GM21786 (cell line): ENCODE measurements around the gene ANKZF1.
"Not testable (repeated sequence)": the region's sequence is repeated elsewhere in the genome, so short reads cannot be mapped to it uniquely, and the experiment has no call there.

ENCODE experiments used
- ATAC-seq: cut with Tn5 transposase; IDR thresholded peaks from one replicate; pipeline ENCODE4 v1.9.1; 2021; ENCODE audit not compliant: unreplicated experiment

Gene ANKZF1

DNA sequence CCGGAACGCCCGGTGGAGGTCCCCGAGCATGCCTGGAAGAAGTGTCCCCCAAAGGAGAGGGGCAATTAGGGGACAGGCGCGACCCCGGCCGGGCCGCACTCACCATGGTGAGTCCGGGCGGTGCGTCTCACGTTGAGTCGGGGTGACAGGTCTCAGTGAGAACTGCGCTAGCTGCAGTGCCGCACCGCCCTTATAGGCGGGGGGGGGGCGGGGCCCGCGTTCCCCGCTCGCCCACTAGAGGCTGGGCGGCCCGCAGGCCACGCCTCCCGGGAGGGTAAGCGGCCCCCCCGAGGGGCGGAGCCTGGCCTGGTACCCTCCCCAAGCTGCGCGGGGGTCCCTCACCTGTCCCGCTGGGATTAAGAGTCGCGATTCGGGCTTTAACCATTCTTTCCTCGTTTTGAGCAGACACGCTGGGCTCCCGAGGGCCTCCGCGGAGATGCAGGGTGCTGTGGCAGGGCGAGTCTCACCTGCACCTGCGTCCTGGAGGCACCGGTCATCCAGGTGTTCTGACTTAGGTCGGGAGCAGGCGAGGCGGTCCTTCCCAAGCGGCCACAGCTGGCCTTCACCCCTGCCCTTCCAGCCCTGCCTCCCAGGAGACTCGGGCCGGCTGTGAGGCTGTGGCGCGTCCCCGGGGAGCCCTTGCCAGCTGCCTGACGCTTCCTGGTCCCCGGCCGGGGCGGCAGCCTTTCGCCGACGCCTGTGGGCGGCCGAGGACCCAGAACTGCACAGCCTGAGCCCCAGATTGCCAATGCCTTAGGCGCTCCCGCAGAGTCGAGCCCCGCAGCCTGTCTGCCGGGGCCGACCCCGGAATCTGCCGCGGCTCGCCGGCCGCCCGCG, 24.4 kb downstream of the ANKZF1 start, which contains the start of gene TUBA4A:
TSS of gene TUBA4A (minus strand) at position 166 of the 837 bp plus-strand sequence. CDS start at position 106, 60 bp downstream.
- peak; percentile 35 for ATAC-seq

DNA sequence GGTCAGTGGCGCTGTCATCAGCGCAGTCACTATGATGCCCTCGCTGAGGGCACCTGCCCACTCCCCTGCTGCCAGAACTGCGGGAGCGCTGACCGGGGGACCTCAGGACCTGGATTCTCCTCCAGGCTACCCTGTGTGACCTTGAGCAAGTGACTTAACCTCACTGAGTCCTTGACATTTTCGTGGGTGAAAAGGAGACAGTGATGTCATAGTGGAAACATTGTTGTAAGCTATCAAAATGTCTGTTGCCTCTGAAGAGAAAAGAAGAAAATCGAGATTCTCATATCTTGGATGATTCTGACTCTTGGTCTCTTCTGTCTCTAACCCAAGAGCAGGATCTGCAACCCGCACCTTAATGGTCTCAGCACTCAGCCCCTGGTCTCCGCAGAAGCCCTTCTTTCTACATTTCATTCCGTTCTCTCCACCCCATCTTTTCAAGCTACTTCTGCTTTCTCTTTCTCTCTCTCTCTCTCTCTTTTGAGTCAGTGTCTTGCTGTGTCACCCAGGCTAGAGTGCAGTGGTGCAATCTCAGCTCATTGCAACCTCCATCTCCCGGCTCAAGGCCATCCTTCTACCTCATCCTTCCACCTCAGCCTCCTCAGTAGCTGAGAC, 25.1 kb downstream of the ANKZF1 start:
- peak; percentile 35 for ATAC-seq

DNA sequence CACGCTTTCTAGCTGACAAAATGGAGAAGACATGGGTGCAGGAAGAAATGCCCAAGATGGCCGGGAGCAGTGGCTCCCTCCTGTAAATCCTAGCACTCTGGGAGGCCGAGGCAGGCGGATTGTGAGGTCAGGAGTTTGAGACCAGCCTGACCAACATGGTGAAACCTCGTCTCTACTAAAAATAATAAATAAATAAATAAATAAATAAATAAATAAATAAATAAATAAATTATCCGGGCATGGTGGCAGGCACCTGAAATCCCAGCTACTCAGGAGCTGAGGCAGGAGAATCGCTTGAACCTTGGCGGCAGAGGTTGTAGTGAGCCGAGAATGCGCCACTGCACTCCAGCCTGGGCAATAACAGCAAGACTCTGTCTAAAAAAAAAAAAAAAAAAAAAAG, 29.3 kb downstream of the ANKZF1 start:
- ATAC-seq: not testable (repeated sequence)

DNA sequence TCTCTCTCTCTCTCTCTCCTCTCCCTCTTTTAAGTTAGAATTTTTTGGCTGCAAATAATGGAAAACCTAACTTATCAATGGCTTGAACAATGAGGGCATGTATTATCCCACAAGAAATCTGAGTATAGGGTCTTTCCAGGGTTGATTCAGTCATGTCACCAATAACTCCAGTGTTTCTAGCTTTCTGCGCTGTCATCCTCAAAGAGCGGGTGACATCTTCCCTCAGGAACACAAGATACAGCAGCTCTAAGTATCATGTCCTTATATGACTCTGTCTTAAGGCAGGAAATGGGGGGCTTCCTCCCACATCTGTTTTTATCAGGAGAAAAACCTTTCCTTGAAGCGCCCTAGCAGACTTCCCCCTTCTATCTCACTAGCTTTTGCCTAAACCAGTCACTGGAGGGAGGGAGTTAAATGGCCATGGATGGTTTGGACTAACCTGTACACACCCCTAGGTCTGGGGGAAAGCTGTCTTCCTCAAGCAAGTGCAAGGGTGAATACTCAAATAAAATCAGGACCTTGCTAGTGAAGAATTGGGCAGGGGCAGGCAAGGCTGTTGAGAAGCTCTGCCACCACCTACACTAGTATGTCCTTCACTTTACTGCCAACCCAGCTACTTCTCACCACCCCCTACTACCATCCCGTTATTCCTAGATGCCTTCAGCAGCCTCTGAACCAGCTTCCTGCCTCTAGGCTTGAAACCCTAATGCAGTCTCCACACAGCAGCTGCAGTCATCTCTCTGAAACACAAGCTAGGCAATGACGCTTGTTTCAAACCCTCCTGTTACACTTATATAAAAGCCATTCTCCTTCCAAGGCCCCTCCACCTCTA, 31.6 kb downstream of the ANKZF1 start:
- no peak for ATAC-seq

DNA sequence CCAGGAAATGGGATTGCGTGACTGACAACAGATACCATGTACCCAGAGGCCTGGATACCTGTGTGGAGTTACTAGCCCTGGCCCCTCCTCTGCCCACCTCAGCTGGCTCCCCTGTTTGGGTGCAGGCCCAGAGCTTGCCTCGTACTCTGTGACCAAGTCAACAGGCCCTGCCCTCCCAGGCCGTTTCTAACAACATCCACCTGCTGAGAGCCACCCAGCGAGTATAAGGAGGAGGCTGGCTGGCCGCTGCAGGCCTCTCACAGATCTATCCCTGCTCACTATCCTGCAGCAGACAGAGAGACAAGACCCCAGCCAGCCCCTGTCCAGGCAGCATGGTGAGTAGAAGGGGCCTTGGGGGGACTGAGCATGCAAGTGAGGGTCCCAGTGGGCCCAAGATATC, 36.6 kb downstream of the ANKZF1 start:
- ATAC-seq: no peak

DNA sequence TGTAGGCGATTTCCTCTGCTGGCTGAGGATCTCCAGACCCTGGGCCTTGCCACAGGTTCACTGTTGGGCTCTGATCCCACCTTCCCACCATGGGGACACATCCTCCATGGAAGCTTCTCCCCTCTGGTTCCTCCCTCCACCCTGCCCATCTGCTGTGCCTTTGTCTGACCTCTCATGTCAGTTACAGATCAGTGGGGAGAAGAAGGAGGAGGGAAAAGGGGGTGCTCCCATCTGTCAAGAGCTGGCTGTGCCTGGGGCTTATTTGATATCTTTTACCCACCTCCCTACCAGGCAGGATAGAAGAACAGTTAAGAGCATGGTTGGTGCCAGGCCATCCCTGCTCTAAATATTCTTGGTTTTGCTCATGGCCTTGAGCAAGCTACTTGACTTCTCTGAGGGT, 37.3 kb downstream of the ANKZF1 start:
- no peak for ATAC-seq

DNA sequence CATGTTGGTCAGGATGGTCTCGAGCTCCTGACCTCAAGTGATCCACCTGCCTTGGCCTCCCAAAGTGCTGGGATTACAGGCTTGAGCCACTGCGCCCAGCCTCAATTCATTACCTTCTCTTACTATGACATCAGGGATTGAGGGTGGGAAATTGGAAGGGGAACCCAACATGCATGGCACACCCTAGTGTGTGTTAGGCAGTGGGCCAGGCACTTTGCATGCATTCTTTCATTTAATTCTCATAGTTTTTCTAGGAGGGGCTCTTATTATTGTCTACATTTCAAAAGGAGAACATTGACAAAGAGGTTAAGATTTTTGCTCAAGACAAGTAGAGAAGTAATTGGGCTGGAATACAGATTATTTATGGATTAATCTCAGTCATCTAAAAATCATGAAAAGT, 38.7 kb downstream of the ANKZF1 start:
- ATAC-seq: no peak

DNA sequence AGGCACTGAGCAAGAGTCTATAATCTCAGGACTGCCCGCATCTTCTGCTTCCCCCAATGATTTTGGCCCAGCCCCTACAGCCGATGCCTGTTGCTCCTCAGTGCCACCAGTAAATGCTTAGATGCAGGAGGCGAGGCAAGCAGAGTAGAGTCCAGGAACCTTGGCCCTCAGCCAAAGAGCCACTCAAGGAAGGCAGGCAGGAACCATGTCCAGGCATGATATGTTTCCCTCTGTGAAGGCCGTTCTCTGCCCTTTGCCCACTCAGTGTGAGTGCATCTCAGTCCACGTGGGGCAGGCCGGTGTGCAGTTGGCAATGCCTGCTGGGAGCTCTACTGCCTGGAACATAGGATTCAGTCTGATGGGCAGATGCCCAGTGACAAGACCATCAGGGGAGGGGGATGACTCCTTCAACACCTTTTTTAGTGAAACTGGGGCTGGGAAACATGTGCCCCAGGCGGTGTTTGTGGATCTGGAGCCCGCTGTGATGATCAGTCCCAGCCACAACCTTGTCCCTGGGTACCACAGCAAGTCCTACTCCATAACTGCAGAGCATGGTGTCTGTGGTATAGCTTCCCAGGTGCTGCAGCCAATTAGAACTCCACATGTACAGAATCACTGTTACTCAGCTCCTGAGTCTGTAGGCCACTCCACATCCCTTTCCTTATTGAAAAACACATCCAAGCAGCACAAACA, 39.9 kb downstream of the ANKZF1 start:
- no peak for ATAC-seq

DNA sequence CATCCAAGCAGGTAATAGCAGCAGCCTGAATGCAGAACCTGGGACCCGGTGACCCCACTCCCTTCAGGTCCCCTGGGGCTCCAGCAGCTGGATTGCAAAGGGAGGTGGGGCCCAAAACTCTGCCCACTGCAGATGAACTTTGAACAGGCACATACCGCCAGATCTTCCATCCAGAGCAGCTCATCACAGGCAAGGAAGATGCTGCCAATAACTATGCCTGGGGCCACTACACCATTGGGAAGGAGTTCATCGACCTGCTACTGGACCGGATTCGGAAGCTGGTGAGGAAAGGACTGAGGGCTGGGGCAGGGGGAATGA, 40.4 kb downstream of the ANKZF1 start:
- ATAC-seq: no peak

DNA sequence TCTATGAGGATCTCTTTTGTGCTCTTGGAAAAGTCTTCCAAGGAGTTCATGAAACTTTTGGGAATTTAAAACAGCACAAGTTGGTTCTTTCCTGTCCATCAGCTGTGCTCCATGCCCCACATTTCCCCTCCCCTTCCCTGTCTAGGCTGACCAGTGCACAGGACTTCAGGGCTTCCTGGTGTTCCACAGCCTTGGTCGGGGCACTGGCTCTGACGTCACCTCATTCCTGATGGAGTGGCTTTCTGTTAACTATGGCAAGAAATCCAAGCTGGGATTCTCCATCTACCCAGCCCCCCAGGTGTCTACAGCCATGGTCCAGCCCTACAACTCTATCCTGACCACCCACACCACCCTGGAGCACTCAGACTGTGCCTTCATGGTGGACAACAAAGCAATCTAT, 41.4 kb downstream of the ANKZF1 start:
- no peak for ATAC-seq

DNA sequence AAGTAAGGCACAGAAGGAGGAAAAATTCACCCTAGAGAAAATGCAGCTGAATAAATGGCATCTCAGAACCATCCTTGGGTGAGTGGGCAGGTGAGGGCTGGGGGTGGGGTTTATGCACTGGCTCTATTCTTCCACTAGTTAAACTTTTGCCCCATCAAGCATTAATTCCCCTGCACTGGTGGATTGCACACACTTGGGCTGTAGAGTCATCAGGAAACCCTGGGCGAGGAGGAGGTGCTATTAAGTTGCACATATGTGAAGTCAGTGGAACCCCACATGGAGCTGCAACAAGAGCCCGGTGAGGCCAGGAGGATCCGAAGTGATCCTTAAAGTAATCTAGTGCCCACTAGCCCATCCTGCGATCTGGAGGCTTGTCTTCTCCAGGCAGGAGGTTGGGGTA, 42.8 kb downstream of the ANKZF1 start:
- no peak for ATAC-seq

DNA sequence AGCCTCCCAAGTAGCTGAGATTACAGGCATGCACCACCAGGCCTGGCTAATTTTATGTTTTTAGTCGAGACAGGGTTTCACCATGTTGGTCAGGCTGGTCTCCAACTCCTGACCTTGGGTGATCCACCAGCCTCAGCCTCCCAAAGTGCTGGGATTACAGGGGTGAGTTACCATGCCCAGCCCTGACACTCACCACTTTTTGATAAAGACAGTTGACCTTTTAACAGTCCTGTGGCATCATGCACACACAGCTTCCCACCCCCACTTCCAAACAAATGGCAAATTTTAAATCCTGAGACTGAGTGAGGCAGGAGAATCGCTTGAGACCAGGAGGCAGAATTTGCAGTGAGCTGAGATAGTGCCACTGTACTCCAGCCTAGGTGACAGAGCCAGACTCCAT, 43.4 kb downstream of the ANKZF1 start:
- ATAC-seq: no peak

DNA sequence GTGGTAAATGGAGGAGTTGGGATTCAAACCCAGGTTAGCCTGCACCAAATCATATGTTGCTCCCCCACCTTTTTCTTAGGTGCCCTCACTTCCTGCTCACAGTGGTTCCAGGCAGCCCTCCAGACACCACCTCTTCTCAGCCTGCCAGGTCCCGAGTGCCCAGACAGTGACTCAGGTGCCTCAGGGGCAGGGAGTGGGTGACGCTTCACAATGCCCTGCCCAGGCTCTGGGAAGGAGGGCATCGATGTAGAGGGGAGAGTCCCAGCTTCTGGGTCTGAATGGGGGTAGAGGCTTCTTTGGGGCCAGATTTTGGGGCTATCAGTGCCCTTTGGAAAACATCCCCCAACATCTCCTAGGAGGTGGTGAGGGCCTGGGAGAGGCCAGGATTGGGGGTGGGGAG, 44.3 kb downstream of the ANKZF1 start:
- ATAC-seq: no peak

DNA sequence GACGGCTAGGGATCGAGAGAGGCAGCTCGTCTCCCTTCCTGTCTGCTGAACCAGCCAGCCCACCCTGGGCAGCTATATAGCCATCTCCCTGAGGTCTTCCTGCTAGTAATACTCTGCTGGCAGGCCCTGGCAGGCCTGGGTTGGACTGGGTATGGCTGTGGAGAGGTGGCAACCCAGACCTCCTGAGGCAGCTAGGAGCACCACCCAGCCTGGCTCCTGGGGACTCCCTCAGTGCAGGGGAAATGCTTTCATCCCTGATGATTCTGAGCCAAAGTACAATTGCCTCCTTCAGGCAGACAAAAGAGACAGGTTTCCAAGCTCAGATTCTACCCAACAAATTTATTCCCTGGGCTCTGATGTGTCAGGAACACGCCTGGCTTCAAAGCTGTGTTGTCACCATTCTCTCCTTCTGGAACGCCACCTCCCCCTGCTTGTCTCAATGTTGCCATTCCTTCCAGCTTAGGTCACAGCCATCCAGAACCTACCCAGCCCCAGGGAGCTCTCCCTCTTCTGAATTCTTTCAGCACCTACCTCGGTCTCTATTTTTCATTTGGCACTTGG, 44.8 kb downstream of the ANKZF1 start:
- no peak for ATAC-seq

DNA sequence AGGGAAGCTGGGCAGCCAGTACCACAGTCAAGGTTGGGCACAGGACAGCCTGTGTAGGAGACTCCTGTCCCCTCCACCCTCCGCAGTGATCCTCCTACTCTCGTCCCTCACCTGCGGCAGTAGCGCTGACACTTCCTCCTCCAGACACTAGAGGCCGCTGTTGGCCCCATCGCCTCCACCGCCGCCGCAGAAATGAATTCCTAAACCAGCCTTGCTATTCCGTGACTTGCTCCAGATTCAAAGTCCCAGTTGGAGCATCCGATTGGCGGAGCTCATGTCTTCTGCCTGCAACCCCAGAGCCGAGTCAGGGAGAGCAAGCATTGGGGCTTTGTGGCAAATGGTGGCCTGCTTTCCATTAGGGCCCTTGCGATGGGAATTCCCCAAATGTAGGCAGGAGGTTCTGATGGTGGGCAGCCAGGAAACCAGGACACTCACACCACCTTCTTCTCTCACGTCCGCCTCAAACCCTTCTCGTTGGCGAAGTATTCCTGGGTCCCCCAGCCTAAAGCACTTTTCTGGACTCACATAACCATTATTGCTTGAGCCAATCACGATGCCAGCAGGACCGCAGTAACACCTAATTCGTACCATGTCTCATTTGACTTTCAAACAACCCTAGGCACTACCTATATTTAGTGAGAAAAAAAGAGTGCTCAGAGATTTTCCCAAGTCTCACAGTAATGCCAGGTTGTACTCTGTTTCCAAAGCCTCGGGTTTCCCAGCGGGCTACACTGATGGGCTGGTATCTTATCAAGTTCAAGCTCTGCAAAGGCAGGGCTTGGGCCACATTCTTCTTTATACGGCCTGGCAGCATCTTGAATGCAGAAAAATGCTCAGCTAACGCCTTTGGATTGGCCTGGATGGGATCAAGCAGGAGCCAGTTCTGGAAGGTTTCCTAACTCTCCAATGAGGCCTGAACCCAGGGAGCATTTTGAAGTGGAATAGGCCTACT, 48.4 kb downstream of the ANKZF1 start:
- peak; percentile 20 for ATAC-seq

DNA sequence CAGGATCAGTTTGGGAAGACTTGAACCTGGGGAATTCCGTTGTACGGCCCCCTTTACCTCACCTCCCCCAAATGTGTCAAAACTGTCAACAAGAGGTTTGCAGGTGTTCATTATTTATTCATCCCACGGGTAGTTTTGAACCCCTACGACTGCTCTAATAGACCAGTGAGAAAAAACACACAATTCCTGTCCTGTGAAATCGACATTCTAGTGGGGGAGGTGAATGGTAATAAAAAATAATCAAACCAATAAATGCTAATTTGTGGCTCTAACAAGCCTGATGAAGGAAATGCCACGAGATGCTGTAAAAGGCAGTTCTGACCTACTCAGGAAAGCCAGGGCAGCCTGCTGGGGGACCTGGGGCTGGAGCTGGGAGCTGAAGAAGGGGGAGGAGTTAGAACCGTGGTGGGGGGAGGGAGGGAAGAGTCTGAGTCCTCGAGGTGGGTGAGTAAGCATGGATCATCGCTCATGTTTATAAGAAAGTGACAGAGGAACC, 49.1 kb downstream of the ANKZF1 start:
- ATAC-seq: no peak

DNA sequence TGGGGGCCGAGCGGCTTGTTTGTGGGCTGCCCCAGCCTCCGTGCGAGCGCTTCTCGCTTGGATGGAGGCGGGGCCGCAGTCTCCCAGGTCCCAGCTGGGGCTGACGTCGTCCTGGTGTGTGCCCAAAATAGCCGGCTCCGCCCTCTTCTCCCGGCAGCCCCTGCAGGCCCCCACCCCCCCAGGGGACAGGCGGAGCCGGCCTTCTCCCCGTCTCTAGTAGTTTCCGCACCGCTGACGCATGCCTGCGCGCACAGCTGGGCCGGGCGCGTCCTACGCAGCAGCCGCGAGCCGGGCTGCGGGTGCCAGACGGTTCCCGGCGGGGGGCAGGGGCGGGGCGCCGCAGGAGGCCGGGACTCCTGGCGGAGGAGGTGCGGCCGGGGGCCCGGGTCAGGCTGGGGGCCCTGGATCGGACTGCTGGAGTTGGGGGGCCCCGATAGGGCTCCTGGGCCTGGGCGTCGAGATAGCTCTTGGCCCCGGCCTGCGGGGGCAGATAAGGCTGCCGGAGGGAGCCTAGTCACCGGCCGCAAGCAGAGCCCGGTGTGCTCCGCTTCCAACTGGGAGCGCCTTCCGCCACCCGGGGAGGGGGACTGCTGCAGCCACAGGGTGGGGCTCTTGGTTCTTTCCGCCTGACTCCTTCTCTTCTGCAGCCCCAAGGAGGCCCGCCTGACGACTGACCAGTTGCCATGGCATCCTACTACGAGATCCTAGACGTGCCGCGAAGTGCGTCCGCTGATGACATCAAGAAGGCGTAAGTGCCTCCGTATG, 49.7 kb downstream of the ANKZF1 start, which contains the start of gene DNAJB2:
TSS of gene DNAJB2 (plus strand) at position 216 of the 765 bp plus-strand sequence. CDS start at position 684, 468 bp downstream.
- ATAC-seq: peak; percentile 86

DNA sequence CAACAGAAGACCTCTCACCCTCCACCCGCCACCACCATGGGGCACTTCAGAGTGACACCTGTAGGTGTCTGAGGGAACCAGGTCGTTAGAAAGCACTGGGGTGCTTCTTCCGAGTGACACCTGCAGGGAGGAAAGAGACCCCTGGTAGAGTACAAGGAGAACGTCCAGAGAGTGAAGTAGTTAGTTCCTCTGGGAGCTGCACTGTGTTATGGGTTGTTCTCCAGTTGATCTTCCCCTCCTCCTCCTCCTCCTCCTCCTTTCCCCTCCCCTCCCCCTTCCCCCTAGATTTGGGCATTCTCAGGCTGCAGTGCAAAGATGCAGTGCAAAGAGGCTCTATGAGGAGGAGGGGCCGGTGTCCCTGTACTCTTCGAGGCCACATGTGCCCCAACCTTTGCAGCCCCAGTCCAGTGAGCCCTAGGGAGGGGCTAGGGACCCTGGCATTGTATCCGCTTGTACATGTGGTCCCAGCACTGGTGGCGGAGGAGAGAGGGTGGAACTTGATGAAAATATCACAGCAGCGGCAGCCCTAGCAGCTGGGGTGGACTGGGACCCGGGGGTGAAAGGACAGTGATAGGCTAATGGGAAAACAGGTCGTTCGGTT, 50.4 kb downstream of the ANKZF1 start:
- no peak for ATAC-seq
